Panc1 (cell line): ENCODE measurements around the gene GRID2IP.

ENCODE experiments used
- CTCF ChIP-seq: fragments of 450-650 bp; IDR thresholded peaks from 2 replicates; pipeline ENCODE4 v1.5.1; 2017; ENCODE audit warnings: mild to moderate bottlenecking
- POLR2AphosphoS5 ChIP-seq: IDR thresholded peaks from 2 replicates; pipeline ENCODE4 v1.6.1; 2012; ENCODE audit warnings: mild to moderate bottlenecking, low read depth, low read length, moderate library complexity
- REST ChIP-seq, 2 experiments: IDR thresholded peaks; 2 replicates each; pipeline ENCODE4 v1.6.1; 2011 to 2012; ENCODE audit warnings: low read depth in 2 of 2, control low read depth in 1 of 2, low read length in 1 of 2, mild to moderate bottlenecking in 1 of 2, moderate library complexity in 1 of 2; ENCODE audit not compliant: insufficient read depth in 1 of 2
- TCF7L2 ChIP-seq: IDR thresholded peaks from 2 replicates; pipeline ENCODE4 v1.6.1; 2011; ENCODE audit warnings: mild to moderate bottlenecking, low read depth, low read length, inconsistent platforms

GRCh38 chr7:6512892-6513291 is 38.4 kb downstream of the GRID2IP start:
- TF ChIP-seq CTCF = no peak
- TF ChIP-seq POLR2AphosphoS5 = no peak
- no peak for TF ChIP-seq REST (IDR thresholded peaks at IDR 0.05; ENCODE audit: insufficient read depth in 1 of 2, low read depth in 2 of 2, low read length in 1 of 2)
- no peak for TF ChIP-seq TCF7L2
